K562 (cell line): ENCODE data around the gene EFNA5. TPM values are rescaled to one million over a fixed set of nuclear protein-coding genes. Genes with fewer than 3 reads are reported as not detected.

Experiments used
- ATAC-seq: fragments of 200-7000 bp; cut with Tn5 transposase; 3 replicates; pipeline ENCODE4 v1.9.1; 2020; ENCODE audit warnings: moderate library complexity
- BruUV-seq: library from RNA; stranded (reverse); fragments of 400-500 nt; replicated peaks from 2 replicates; lab custom pipeline; 2021; lab: Mats Ljungman, UMichigan
- CTCF ChIA-PET: fragments of 300-600 bp; formaldehyde crosslinking; extraction: SDS; loops from one replicate; lab custom pipeline; 2021; ENCODE audit warnings: low intra/inter-chr PET ratio; lab: Yijun Ruan, JAX
- POLR2A ChIA-PET: fragments of 300-600, 350-650 bp; sonication (Branson Sonifier 250); formaldehyde crosslinking; extraction: SDS; loops from one replicate; lab custom pipeline; 2021; ENCODE audit warnings: antibody characterized with exemption, inconsistent platforms; lab: Yijun Ruan, JAX
- DNase-seq, 4 experiments: peaks; one replicate each; pipeline versions ENCODE4 v3.0.0 to v3.0.0-alpha.2; 2011 to 2018; ENCODE audit warnings: low spot score in 3 of 4, mixed read lengths in 3 of 4; ENCODE audit errors: extremely low read depth in 1 of 4
- FAIRE-seq: peaks from 2 replicates; lab custom pipeline; 2011; peaks lifted over from hg19 to GRCh38; lab: Jason Lieb, UNC
- H2AFZ ChIP-seq: 2 replicates; pipeline ENCODE4 v1.6.0; 2011; ENCODE audit warnings: low read depth, low read length, control low read depth, inconsistent platforms
- H3K27ac ChIP-seq: fragments of 200-600 bp; 3 replicates; pipeline ENCODE4 v1.8.0; 2011; ENCODE audit warnings: low read depth, mild to moderate bottlenecking, control low read depth, inconsistent platforms, low read length, moderate library complexity, mixed read lengths; ENCODE audit errors: extremely low read depth
- H3K27me3 ChIP-seq, 2 experiments: fragments of 300-600 bp in 1 of 2; 2 replicates in 1 of 2; 3 replicates in 1 of 2; pipeline versions ENCODE4 v1.6.0 to v1.8.0; 2011; ENCODE audit warnings: inconsistent platforms in 2 of 2, low read length in 2 of 2, mild to moderate bottlenecking in 1 of 2, mixed read lengths in 1 of 2, moderate library complexity in 1 of 2; ENCODE audit not compliant: control insufficient read depth in 2 of 2, insufficient read depth in 2 of 2
- H3K36me3 ChIP-seq: fragments of 300-600 bp; 3 replicates; pipeline ENCODE4 v1.8.0; 2011; ENCODE audit warnings: mild to moderate bottlenecking, low read length, inconsistent platforms; ENCODE audit not compliant: control insufficient read depth, insufficient read depth
- H3K4me1 ChIP-seq, 2 experiments: fragments of 200-600 bp in 1 of 2; replicated peaks in 1 of 2; 2 replicates in 1 of 2; 3 replicates in 1 of 2; pipeline versions ENCODE4 v1.5.1 to v1.8.0; 2011; ENCODE audit warnings: inconsistent platforms in 2 of 2, low read length in 2 of 2, mild to moderate bottlenecking in 1 of 2, mixed read lengths in 1 of 2, moderate library complexity in 1 of 2; ENCODE audit not compliant: control insufficient read depth in 2 of 2, insufficient read depth in 2 of 2
- H3K4me2 ChIP-seq: 2 replicates; pipeline ENCODE4 v1.6.1; 2011; ENCODE audit warnings: low read length, control low read depth, inconsistent platforms, mixed read lengths; ENCODE audit not compliant: insufficient read depth
- H3K4me3 ChIP-seq: fragments of 200-600 bp; sonication (generic), shearing (Covaris generic); 2 replicates; pipeline ENCODE4 v1.5.1; 2016; ENCODE audit warnings: control low read depth, inconsistent platforms
- H3K79me2 ChIP-seq: fragments of 200-600 bp; 3 replicates; pipeline ENCODE4 v1.8.0; 2011; ENCODE audit warnings: low read length, inconsistent platforms; ENCODE audit not compliant: control insufficient read depth, insufficient read depth
- H3K9ac ChIP-seq, 2 experiments: 2 replicates each; pipeline versions ENCODE4 v1.6.0 to v1.6.1; 2011; ENCODE audit warnings: low read depth in 2 of 2, low read length in 2 of 2, control low read depth in 1 of 2, inconsistent platforms in 1 of 2, mild to moderate bottlenecking in 1 of 2, mixed read lengths in 1 of 2; ENCODE audit not compliant: insufficient read depth in 1 of 2
- H3K9me1 ChIP-seq: one replicate; pipeline ENCODE4 v1.6.0; 2011; ENCODE audit warnings: inconsistent platforms, mild to moderate bottlenecking, low read length, moderate library complexity; ENCODE audit not compliant: control insufficient read depth, insufficient read depth
- H3K9me3 ChIP-seq: replicated peaks from 2 replicates; pipeline ENCODE4 v1.5.1; 2011; ENCODE audit warnings: low read depth, low read length, inconsistent platforms; ENCODE audit not compliant: control insufficient read depth, insufficient read depth
- H4K20me1 ChIP-seq: replicated peaks from 2 replicates; pipeline ENCODE4 v1.6.1; 2011; ENCODE audit warnings: low read length, inconsistent platforms, mixed read lengths; ENCODE audit not compliant: control insufficient read depth, insufficient read depth
- BRD4 ChIP-seq: fragments of 200-600 bp; sonication (generic); IDR thresholded peaks from 2 replicates; pipeline ENCODE4 v1.6.1; 2017; ENCODE audit warnings: inconsistent platforms
- CEBPB ChIP-seq: fragments of 450-650 bp; IDR thresholded peaks from 2 replicates; pipeline ENCODE4 v1.6.1; 2016; ENCODE audit warnings: missing genetic modification characterization, missing compliant biosample characterization
- GATA2 ChIP-seq: sonication (generic); formaldehyde crosslinking; IDR thresholded peaks from 2 replicates; pipeline ENCODE4 v1.4.0; 2020; ENCODE audit warnings: mild to moderate bottlenecking, missing genetic modification reagents
- HIVEP1 ChIP-seq: fragments of 250-450 bp; sonication (Bioruptor Pico); IDR thresholded peaks from 2 replicates; pipeline ENCODE4 v1.4.0; 2020; ENCODE audit warnings: mild to moderate bottlenecking
- PKNOX1 ChIP-seq: fragments of 450-650 bp; IDR thresholded peaks from 2 replicates; pipeline ENCODE4 v1.6.1; 2016
- PREB ChIP-seq: sonication (generic); formaldehyde crosslinking; IDR thresholded peaks from 2 replicates; pipeline ENCODE4 v1.8.1; 2023; ENCODE audit warnings: mild to moderate bottlenecking, missing genetic modification reagents
- RBM17 ChIP-seq: fragments of 200-400 bp; formaldehyde crosslinking; IDR thresholded peaks from 2 replicates; pipeline ENCODE4 v1.6.1; 2017; ENCODE audit warnings: low read depth, mild to moderate bottlenecking, low read length, borderline replicate concordance
- UBTF ChIP-seq, 2 experiments: IDR thresholded peaks; 2 replicates each; pipeline ENCODE4 v1.6.1; 2012; ENCODE audit warnings: improper control_type of control experiment in 2 of 2, low read depth in 2 of 2, low read length in 2 of 2, borderline replicate concordance in 1 of 2
- ZNF282 ChIP-seq: sonication (generic); formaldehyde crosslinking; IDR thresholded peaks from 2 replicates; pipeline ENCODE4 v1.8.1; 2023; ENCODE audit warnings: missing genetic modification reagents
- ZNF644 ChIP-seq: fragments of 200-800 bp; sonication (Bioruptor generic); IDR thresholded peaks from 2 replicates; pipeline ENCODE4 v1.6.1; 2016; ENCODE audit warnings: low read depth, missing genetic modification characterization, missing compliant biosample characterization
- WGBS: fragments of 100-300 bp; shearing (Covaris generic); methylation state at CpG from one replicate; pipeline ENCODE4 v1.1.6; 2016; ENCODE audit warnings: low coverage, mixed read lengths; ENCODE audit not compliant: insufficient coverage; ENCODE audit errors: missing lambda C conversion rate; 5-methylcytosine and 5-hydroxymethylcytosine counted together
- in situ Hi-C: fragments of 300-500 bp; cut with MboI; formaldehyde crosslinking; loops from 4 replicates; pipeline ENCODE4 v1.15.0; 2018; ENCODE audit warnings: inconsistent platforms, mixed read lengths
- intact Hi-C: fragments of 100-400 bp; cut with micrococcal nuclease; formaldehyde crosslinking; loops from 2 replicates; pipeline ENCODE4 v1.14.2; 2022
- polyA plus RNA-seq, 8 experiments: library from polyadenylated mRNA; depleted of rRNA in 4 of 8; stranded (reverse) in 5 of 8; unstranded in 3 of 8; fragments of >200 nt; fragmentation: Nextera tagmentation in 2 of 8; fragmentation: Illumina TruSeq in 1 of 8; extraction: Ambion mirVana in 2 of 8; extraction: Trizol in 1 of 8; gene quantifications; 2 replicates each; pipeline versions ENCODE4 v1.2.1 to v1.2.3, GENCODE V29; 2011 to 2014; ENCODE audit warnings: inconsistent platforms in 1 of 8, missing spikeins in 1 of 8
- total RNA-seq, 7 experiments: library from RNA; depleted of rRNA in 6 of 7; stranded (reverse); fragments of >200 nt in 6 of 7; fragmentation: Illumina TruSeq in 2 of 7; extraction: Trizol in 2 of 7; gene quantifications; 2 replicates each; pipeline versions ENCODE4 v1.2.1 to v1.2.3, GENCODE V29; 2011 to 2021; ENCODE audit warnings: low replicate concordance in 1 of 7

EFNA5 gene
- total and polyA plus RNA-seq, 9 of the 15 experiments (the other 6 are each of a cell fraction or from before 2014, with no cell fraction given), result 0.20 TPM; not detected in 8

- Histone ChIP-seq H3K27ac (no peak overlapping the region), H3K4me1 (no peaks in the 10 kb centered on the region)
- in situ Hi-C loops, result no loop called here
Observed at GRCh38 chr5:107512029-107512428, 158.7 kb downstream of the EFNA5 start.

GRCh38 chr5:107510125-107510524, 160.6 kb downstream of the EFNA5 start:
- ATAC-seq (no peak), DNase-seq (no peak), FAIRE-seq (no peak)
- Histone ChIP-seq H3K36me3 (no peaks in the 10 kb centered on the region), H3K27ac (no peak overlapping the region), H3K4me2 (no peak overlapping the region), H3K9ac (no peak overlapping the region), H3K9me1 (no peaks in the 10 kb centered on the region), H3K79me2 (no peaks in the 10 kb centered on the region), H3K4me1 (no peaks in the 10 kb centered on the region), H4K20me1 (no peaks in the 10 kb centered on the region), H3K4me3 (no peak overlapping the region), H3K9me3 (no peaks in the 10 kb centered on the region), H2AFZ (no peak overlapping the region), H3K27me3 (no peaks in the 10 kb centered on the region)
- WGBS, result 2% methylated on average over 3 of the region's 3 CpGs
- ChIA-PET CTCF (interaction anchor here (0.6 kb wide), 1 partner anchor 8 kb away, joined by 3 read pairs; no protein-coding TSS in a partner anchor), POLR2A (no interaction called here)
- intact Hi-C loops (no loop called here), in situ Hi-C loops (no loop called here)
- TF ChIP-seq RBM17 (no peak), PREB (CRISPR knock-in tag) (no peak), UBTF (IDR thresholded peaks at IDR 0.05; ENCODE audit: borderline replicate concordance in 1 of 2, low read depth in 2 of 2, low read length in 2 of 2) (no peak), GATA2 (CRISPR knock-in tag) (no peak), CEBPB (no peak), BRD4 (no peak), ZNF644 (no peak), ZNF282 (CRISPR knock-in tag) (no peak)
- BruUV-seq, result no TSS peak

More at GRCh38 chr5:107512029-107512428, 158.7 kb downstream of the EFNA5 start:
- H3K79me2 ChIP-seq, result no peaks in the 10 kb centered on the region
- ATAC-seq (no peak), DNase-seq (no peak), FAIRE-seq (no peak)
- no peaks in the 10 kb centered on the region for H3K36me3 ChIP-seq
- ChIA-PET CTCF (no interaction called here), POLR2A (no interaction called here)
- H4K20me1 ChIP-seq, result no peaks in the 10 kb centered on the region
- H3K4me3 ChIP-seq, result no peak overlapping the region
- peak; percentile 47; the same call in 1 of the 2 replicates for TF ChIP-seq PKNOX1
- no peak for TF ChIP-seq HIVEP1 (CRISPR knock-in tag)
- H2AFZ ChIP-seq, result no peak overlapping the region
- no peak overlapping the region for H3K4me2 ChIP-seq
- H3K27me3 ChIP-seq, result no peaks in the 10 kb centered on the region
- H3K9me1 ChIP-seq, result no peaks in the 10 kb centered on the region
- BruUV-seq, result no TSS peak
- no peaks in the 10 kb centered on the region for H3K9me3 ChIP-seq
- 0% methylated on average over 3 of the region's 3 CpGs for WGBS
- intact Hi-C loops, result no loop called here
- H3K9ac ChIP-seq, result no peak overlapping the region
